ENCODE data around the gene GPC5.

GRCh38 chr13:92488249-92488852, 1089.9 kb downstream of the GPC5 start:
- TF ChIP-seq CTCF (IDR thresholded peaks at IDR 0.05) (no peak), POLR2A (IDR thresholded peaks at IDR 0.05) (no peak)
